Endodermal cell (in vitro differentiated cells): ENCODE data around the gene PROSER2. TPM values are rescaled to one million over a fixed set of nuclear protein-coding genes. Genes with fewer than 3 reads are reported as not detected.

Experiments
- DNase-seq: peaks from one replicate; pipeline ENCODE4 v3.0.0-alpha.2; 2017
- H3K27ac ChIP-seq: 2 replicates; pipeline ENCODE4 v1.5.1; 2013; ENCODE audit warnings: mild to moderate bottlenecking, low read depth, low read length, moderate library complexity
- H3K27me3 ChIP-seq: 2 replicates; pipeline ENCODE4 v1.6.1; 2013; ENCODE audit warnings: mild to moderate bottlenecking, low read length, moderate library complexity; ENCODE audit not compliant: insufficient read depth, control insufficient read depth, poor library complexity, severe bottlenecking
- H3K36me3 ChIP-seq: 2 replicates; pipeline ENCODE4 v1.7.0; 2013; ENCODE audit warnings: mild to moderate bottlenecking, low read length, moderate library complexity; ENCODE audit not compliant: control insufficient read depth, insufficient read depth
- H3K4me1 ChIP-seq: one replicate; pipeline ENCODE4 v1.7.0; 2013; ENCODE audit warnings: low read length; ENCODE audit not compliant: control insufficient read depth, insufficient read depth
- H3K4me3 ChIP-seq: 2 replicates; pipeline ENCODE4 v1.5.1; 2013; ENCODE audit warnings: mild to moderate bottlenecking, low read length, moderate library complexity
- H3K9ac ChIP-seq: 2 replicates; pipeline ENCODE4 v1.6.1; 2013; ENCODE audit warnings: mild to moderate bottlenecking, low read length, moderate library complexity; ENCODE audit not compliant: poor library complexity, severe bottlenecking; ENCODE audit errors: extremely low read depth
- H3K9me3 ChIP-seq: 2 replicates; pipeline ENCODE4 v1.6.1; 2013; ENCODE audit warnings: mild to moderate bottlenecking, low read length, moderate library complexity; ENCODE audit not compliant: control insufficient read depth
- H3K27ac Mint-ChIP-seq: 2 replicates; pipeline ENCODE4 v1.8.0; 2020; ENCODE audit warnings: mixed read lengths
- H3K27me3 Mint-ChIP-seq: 2 replicates; pipeline ENCODE4 v1.8.0; 2021; ENCODE audit warnings: mild to moderate bottlenecking, mixed read lengths; ENCODE audit not compliant: insufficient read depth
- H3K36me3 Mint-ChIP-seq: 2 replicates; pipeline ENCODE4 v1.8.0; 2020; ENCODE audit warnings: low read depth, mixed read lengths
- H3K4me1 Mint-ChIP-seq: 2 replicates; pipeline ENCODE4 v1.8.0; 2020; ENCODE audit warnings: mixed read lengths
- H3K4me3 Mint-ChIP-seq: 2 replicates; pipeline ENCODE4 v1.8.0; 2020; ENCODE audit warnings: mild to moderate bottlenecking, moderate library complexity, mixed read lengths
- H3K9me3 Mint-ChIP-seq: 2 replicates; pipeline ENCODE4 v1.8.0; 2020; ENCODE audit warnings: mild to moderate bottlenecking, mixed read lengths
- WGBS, 2 experiments: methylation state at CpG; one replicate each; pipeline versions ENCODE4 v1.1.5 to v1.1.7; 2013; ENCODE audit warnings: missing lambda C conversion rate in 2 of 2, mixed read lengths in 1 of 2; ENCODE audit not compliant: insufficient coverage in 1 of 2, insufficient read length in 1 of 2; 5-methylcytosine and 5-hydroxymethylcytosine counted together
- total RNA-seq, 2 donors: library from RNA; stranded (reverse); fragmentation: NEBNext Ultra II Directional in 1 of 2; extraction: Animal tissue kit (Norgen Biotek cat#: 25700) in 1 of 2; gene quantifications; 2 replicates in 1 of 2; 3 replicates in 1 of 2; pipeline ENCODE4 v1.2.1, GENCODE V29; 2021
- TF ChIP-seq, protein P1 (sequence below): fragments of 200-600 bp; sonication (generic); conservative IDR thresholded peaks from 2 replicates; pipeline ENCODE4 v1.5.0; 2021; ENCODE audit warnings: antibody characterized with exemption, mild to moderate bottlenecking

The PROSER2 gene
- total RNA-seq, 2 donors from 2014 or later = 13.2 to 18.9 TPM

DNA sequence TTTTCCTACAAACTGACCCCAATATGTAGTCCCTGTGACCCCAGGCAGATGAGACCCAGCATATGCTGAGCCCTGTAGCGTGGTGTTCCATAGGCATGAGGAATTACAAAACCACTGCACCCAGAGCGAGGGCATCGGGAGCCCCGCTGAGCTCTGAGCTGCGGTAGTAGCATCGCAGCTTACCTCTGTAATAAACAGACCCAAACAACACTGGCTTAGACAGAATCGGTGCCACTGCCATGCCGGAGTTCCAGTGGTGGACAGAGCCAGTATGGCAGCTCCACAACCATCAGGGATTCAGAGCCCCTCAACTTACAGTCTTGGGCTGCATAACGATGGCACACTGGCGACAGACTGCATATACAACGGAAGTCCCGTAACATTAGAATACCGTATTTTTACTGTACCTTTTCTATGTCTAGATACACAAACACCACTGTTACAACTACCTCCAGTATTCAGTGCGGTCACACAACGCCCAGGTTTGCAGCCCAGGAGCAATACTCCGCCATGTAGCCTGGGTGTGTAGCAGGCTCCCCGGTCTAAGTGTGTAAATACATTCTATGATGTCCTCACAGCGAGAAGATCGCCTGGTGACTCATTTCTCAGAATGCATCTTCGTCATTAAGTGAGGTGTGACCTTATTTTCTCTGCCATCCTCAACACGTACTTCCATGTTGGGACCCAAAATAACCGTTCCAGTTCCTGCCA is 68.8 kb downstream of the PROSER2 start:
- no peaks in the 10 kb centered on the region for H3K27me3 Mint-ChIP-seq
- TF ChIP-seq, protein P1, sequence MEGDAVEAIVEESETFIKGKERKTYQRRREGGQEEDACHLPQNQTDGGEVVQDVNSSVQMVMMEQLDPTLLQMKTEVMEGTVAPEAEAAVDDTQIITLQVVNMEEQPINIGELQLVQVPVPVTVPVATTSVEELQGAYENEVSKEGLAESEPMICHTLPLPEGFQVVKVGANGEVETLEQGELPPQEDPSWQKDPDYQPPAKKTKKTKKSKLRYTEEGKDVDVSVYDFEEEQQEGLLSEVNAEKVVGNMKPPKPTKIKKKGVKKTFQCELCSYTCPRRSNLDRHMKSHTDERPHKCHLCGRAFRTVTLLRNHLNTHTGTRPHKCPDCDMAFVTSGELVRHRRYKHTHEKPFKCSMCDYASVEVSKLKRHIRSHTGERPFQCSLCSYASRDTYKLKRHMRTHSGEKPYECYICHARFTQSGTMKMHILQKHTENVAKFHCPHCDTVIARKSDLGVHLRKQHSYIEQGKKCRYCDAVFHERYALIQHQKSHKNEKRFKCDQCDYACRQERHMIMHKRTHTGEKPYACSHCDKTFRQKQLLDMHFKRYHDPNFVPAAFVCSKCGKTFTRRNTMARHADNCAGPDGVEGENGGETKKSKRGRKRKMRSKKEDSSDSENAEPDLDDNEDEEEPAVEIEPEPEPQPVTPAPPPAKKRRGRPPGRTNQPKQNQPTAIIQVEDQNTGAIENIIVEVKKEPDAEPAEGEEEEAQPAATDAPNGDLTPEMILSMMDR = no peak
- Histone ChIP-seq H3K9ac (no peak overlapping the region), H3K27ac (no peak overlapping the region), H3K4me1 (no peaks in the 10 kb centered on the region), H3K36me3 (no peaks in the 10 kb centered on the region), H3K27me3 (no peaks in the 10 kb centered on the region), H3K9me3 (no peaks in the 10 kb centered on the region), H3K4me3 (no peak overlapping the region)
- whole genome bisulfite sequencing, 2 experiments = 94% methylated on average over 19 to 22 of the region's 22 CpGs
- no peak for DNase-seq
- H3K4me3 Mint-ChIP-seq = no peak overlapping the region
- no peak overlapping the region for H3K27ac Mint-ChIP-seq
- no peaks in the 10 kb centered on the region for H3K9me3 Mint-ChIP-seq
- no peaks in the 10 kb centered on the region for H3K4me1 Mint-ChIP-seq
- no peaks in the 10 kb centered on the region for H3K36me3 Mint-ChIP-seq

DNA sequence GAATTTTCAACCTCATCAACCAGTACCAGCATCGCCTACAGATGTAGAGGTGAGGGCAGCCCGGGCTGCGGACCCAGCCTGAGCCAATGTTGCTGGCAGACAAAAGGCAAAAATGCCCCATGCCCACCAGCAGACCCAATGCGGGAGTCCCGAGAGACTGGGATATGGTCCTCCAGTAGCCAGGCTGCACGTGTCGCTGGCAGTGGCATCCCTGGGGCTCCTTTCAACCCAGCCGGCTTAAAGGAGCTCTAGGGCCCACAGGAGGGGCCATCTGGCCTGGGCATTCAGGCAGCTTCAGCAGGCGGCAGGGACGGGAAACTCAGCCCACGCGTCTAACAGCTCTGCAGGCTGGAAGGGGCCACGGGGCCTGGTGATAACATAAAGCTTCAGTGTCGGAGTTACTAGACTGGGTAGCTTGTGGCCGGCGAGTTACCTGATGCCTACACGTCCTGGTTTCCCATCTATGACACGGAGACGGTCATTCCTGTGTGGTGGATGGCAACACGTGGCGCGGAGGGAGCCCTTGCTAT is 70.7 kb downstream of the PROSER2 start:
- no peaks in the 10 kb centered on the region for H3K4me1 Mint-ChIP-seq
- H3K9me3 Mint-ChIP-seq = no peaks in the 10 kb centered on the region
- H3K4me3 Mint-ChIP-seq = no peak overlapping the region
- DNase-seq = no peak
- WGBS, 2 experiments = 89 to 95% methylated on average over 17 to 22 of the region's 22 CpGs
- no peak overlapping the region for H3K4me3 ChIP-seq
- H3K9me3 ChIP-seq = no peaks in the 10 kb centered on the region
- no peak overlapping the region for H3K9ac ChIP-seq
- no peaks in the 10 kb centered on the region for H3K36me3 Mint-ChIP-seq
- H3K4me1 ChIP-seq = no peaks in the 10 kb centered on the region
- no peaks in the 10 kb centered on the region for H3K36me3 ChIP-seq
- no peak overlapping the region for H3K27ac ChIP-seq
- TF ChIP-seq, protein P1 = no peak
- no peak overlapping the region for H3K27ac Mint-ChIP-seq
- H3K27me3 Mint-ChIP-seq = no peaks in the 10 kb centered on the region
- H3K27me3 ChIP-seq = no peaks in the 10 kb centered on the region

DNA sequence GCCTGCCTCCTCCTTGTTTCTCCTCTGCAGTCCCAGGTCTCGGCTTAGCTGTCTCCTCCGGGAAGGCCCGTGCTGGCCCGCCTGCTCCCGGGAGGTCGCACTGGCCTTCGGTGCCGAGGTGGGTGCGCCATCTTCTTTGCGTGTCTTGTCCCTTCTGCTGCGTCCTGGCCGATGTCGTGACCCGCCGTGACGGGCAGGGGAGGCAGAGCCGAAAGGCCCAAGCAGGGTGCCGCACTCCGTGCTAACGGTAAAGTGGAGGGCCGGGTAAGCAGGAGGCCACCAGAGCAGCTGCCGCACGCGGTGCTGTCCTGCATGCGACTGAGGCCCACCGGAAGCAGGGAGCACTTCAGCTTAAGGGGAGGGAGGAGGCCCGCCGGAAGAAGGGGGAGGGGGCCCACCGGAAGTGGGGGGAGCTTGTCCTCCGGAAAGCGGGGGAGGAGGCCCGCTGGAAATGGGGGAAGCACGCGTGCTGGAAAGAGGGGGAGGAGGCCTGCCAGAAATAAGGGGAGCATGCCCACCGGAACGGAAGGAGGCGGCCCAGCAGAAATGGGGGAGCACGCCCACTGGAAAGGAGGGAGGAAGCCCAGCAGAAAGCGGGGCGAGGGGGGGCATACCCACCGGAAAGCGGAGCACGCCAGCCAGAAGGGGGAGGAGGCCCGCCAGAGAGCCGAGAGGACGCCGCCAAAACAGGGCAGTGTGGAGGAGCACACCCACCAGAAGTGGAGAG is 71.4 kb downstream of the PROSER2 start:
- H3K36me3 ChIP-seq = no peaks in the 10 kb centered on the region
- H3K9ac ChIP-seq = no peak overlapping the region
- TF ChIP-seq, protein P1 = no peak
- H3K9me3 ChIP-seq = no peaks in the 10 kb centered on the region
- no peak overlapping the region for H3K4me3 Mint-ChIP-seq
- 91 to 92% methylated on average over 31 to 47 of the region's 47 CpGs for WGBS, 2 experiments
- H3K27me3 Mint-ChIP-seq = no peaks in the 10 kb centered on the region
- H3K4me1 Mint-ChIP-seq = no peaks in the 10 kb centered on the region
- no peaks in the 10 kb centered on the region for H3K36me3 Mint-ChIP-seq
- H3K9me3 Mint-ChIP-seq = no peaks in the 10 kb centered on the region
- no peaks in the 10 kb centered on the region for H3K4me1 ChIP-seq
- H3K4me3 ChIP-seq = no peak overlapping the region
- DNase-seq = no peak
- H3K27ac Mint-ChIP-seq = no peak overlapping the region
- H3K27me3 ChIP-seq = no peaks in the 10 kb centered on the region
- H3K27ac ChIP-seq = no peak overlapping the region
